ENCODE data around the gene SRGAP2B. TPM values are rescaled to one million over a fixed set of nuclear protein-coding genes. Genes with fewer than 3 reads are reported as not detected.
"Not testable (repeated sequence)": the region's sequence is repeated elsewhere in the genome, so short reads cannot be mapped to it uniquely, and the experiment has no call there.

SRGAP2B gene
- polyA plus RNA-seq, 1 donor (not counting 4 experiments of a cell fraction or from before 2014, with no cell fraction given) = 11.0 TPM

DNA sequence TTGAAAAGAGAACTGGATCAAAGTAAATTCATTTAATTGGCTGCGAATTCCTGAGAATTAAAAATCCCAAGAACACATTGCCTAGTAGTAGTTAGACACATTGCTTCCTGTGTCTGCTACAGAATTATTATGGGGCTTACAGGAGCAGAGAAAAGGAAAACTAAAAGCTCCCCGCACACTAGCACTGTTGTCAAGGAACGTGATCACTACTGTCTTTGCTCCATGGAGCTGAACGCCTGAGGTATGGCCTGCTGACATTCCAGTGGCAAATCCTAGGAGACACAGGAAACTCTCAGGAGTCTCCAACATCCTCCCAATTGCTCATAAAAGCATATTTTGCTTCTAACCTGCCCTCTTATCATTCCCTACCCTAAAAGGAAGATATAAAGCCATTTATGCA lies 114.0 kb downstream of the SRGAP2B start:
- H3K4me1 ChIP-seq (ENCODE audit: control insufficient read depth, extremely low read depth, insufficient read depth, low read length); H4K20me1 ChIP-seq (ENCODE audit: control insufficient read depth, extremely low read depth, insufficient read depth, low read length); H3K4me3 ChIP-seq (ENCODE audit: control insufficient read depth in 2 of 3, extremely low read depth in 1 of 3, insufficient read depth in 2 of 3, low read depth in 1 of 3, low read length in 3 of 3); DNase-seq (ENCODE audit: low read depth, low spot score); H3K27ac ChIP-seq (ENCODE audit: control insufficient read depth, insufficient read depth, low read length); H3K36me3 ChIP-seq (ENCODE audit: control insufficient read depth in 2 of 2, extremely low read depth in 1 of 2, insufficient read depth in 2 of 2, low read length in 2 of 2); H3K9ac ChIP-seq (ENCODE audit: control insufficient read depth, extremely low read depth, insufficient read depth, low read length); H3K9me3 ChIP-seq (ENCODE audit: control insufficient read depth, low read depth, low read length); H2AFZ ChIP-seq (ENCODE audit: control insufficient read depth, low read length); H3K4me2 ChIP-seq (ENCODE audit: control insufficient read depth, extremely low read depth, insufficient read depth, low read depth, low read length); dilution Hi-C loops (cut with MboI; ENCODE audit: extremely low pct_ligation_motif_present, low sequenced_read_pairs); H3K79me2 ChIP-seq (ENCODE audit: control insufficient read depth, insufficient read depth, low read length); FAIRE-seq; H3K27me3 ChIP-seq (ENCODE audit: control insufficient read depth, extremely low read depth, insufficient read depth, low read length); H3K9me1 ChIP-seq (ENCODE audit: control insufficient read depth, extremely low read depth, insufficient read depth, low read length): not testable (repeated sequence)

GRCh38 chr1:144979960-144980595 lies 115.0 kb downstream of the SRGAP2B start:
- H3K27ac ChIP-seq (ENCODE audit: control insufficient read depth, insufficient read depth, low read length); H3K4me2 ChIP-seq (ENCODE audit: control insufficient read depth, extremely low read depth, insufficient read depth, low read depth, low read length); H3K79me2 ChIP-seq (ENCODE audit: control insufficient read depth, insufficient read depth, low read length); H3K4me1 ChIP-seq (ENCODE audit: control insufficient read depth, extremely low read depth, insufficient read depth, low read length); H3K9me3 ChIP-seq (ENCODE audit: control insufficient read depth, low read depth, low read length); DNase-seq (ENCODE audit: low read depth, low spot score); H3K27me3 ChIP-seq (ENCODE audit: control insufficient read depth, extremely low read depth, insufficient read depth, low read length); H3K36me3 ChIP-seq (ENCODE audit: control insufficient read depth in 2 of 2, extremely low read depth in 1 of 2, insufficient read depth in 2 of 2, low read length in 2 of 2); dilution Hi-C loops (cut with MboI; ENCODE audit: extremely low pct_ligation_motif_present, low sequenced_read_pairs); H3K9ac ChIP-seq (ENCODE audit: control insufficient read depth, extremely low read depth, insufficient read depth, low read length); H3K4me3 ChIP-seq (ENCODE audit: control insufficient read depth in 2 of 3, extremely low read depth in 1 of 3, insufficient read depth in 2 of 3, low read depth in 1 of 3, low read length in 3 of 3); H2AFZ ChIP-seq (ENCODE audit: control insufficient read depth, low read length); H4K20me1 ChIP-seq (ENCODE audit: control insufficient read depth, extremely low read depth, insufficient read depth, low read length); H3K9me1 ChIP-seq (ENCODE audit: control insufficient read depth, extremely low read depth, insufficient read depth, low read length): not testable (repeated sequence)
- FAIRE-seq = peak; percentile 75

DNA sequence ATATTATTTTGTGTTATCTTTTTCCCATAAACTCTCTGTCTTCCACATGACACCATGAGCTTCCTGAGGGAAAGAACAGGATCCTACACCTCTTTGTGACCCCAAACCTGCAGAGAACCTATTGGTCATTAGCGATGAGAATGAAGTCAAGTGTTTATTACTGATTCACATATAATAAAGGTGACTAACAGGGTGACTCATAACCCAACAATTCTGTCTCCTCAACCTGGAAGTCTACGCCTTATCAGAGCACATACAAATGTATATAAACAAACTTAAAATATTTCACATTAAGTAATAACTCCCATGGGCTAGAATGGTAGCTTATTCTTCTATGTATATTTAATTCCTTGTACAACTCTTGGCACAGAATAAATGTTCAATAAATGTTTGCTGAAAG lies 117.3 kb downstream of the SRGAP2B start:
- H3K9ac ChIP-seq (ENCODE audit: control insufficient read depth, extremely low read depth, insufficient read depth, low read length); H3K36me3 ChIP-seq (ENCODE audit: control insufficient read depth in 2 of 2, extremely low read depth in 1 of 2, insufficient read depth in 2 of 2, low read length in 2 of 2); H3K4me2 ChIP-seq (ENCODE audit: control insufficient read depth, extremely low read depth, insufficient read depth, low read depth, low read length); dilution Hi-C loops (cut with MboI; ENCODE audit: extremely low pct_ligation_motif_present, low sequenced_read_pairs); H3K4me3 ChIP-seq (ENCODE audit: control insufficient read depth in 2 of 3, extremely low read depth in 1 of 3, insufficient read depth in 2 of 3, low read depth in 1 of 3, low read length in 3 of 3); H3K4me1 ChIP-seq (ENCODE audit: control insufficient read depth, extremely low read depth, insufficient read depth, low read length); H3K79me2 ChIP-seq (ENCODE audit: control insufficient read depth, insufficient read depth, low read length); H2AFZ ChIP-seq (ENCODE audit: control insufficient read depth, low read length); H3K27me3 ChIP-seq (ENCODE audit: control insufficient read depth, extremely low read depth, insufficient read depth, low read length); DNase-seq (ENCODE audit: low read depth, low spot score); H4K20me1 ChIP-seq (ENCODE audit: control insufficient read depth, extremely low read depth, insufficient read depth, low read length); H3K9me1 ChIP-seq (ENCODE audit: control insufficient read depth, extremely low read depth, insufficient read depth, low read length); H3K27ac ChIP-seq (ENCODE audit: control insufficient read depth, insufficient read depth, low read length); H3K9me3 ChIP-seq (ENCODE audit: control insufficient read depth, low read depth, low read length): not testable (repeated sequence)
- peak; percentile 79 for FAIRE-seq

DNA sequence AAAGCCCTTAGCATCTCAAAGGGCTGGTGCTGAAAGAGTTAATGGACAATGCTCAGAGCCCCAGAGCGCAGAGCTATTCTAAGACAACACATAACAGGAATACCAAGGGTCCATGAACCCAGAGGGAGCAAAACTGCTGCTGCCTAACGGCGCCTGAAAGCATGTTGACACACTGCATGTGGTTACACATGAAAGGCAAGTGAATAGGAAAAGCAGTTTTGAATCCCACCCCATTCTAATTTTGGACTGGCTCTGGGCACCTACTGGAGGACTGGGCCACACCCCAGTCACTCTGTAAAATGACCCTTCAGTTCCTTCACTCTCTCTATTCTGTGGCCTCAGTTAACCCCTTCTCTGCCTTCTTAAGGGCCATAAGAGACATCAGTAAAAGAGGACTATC lies 123.2 kb downstream of the SRGAP2B start:
- H4K20me1 ChIP-seq (ENCODE audit: control insufficient read depth, extremely low read depth, insufficient read depth, low read length); DNase-seq (ENCODE audit: low read depth, low spot score); H3K27me3 ChIP-seq (ENCODE audit: control insufficient read depth, extremely low read depth, insufficient read depth, low read length); H3K4me2 ChIP-seq (ENCODE audit: control insufficient read depth, extremely low read depth, insufficient read depth, low read depth, low read length); H3K36me3 ChIP-seq (ENCODE audit: control insufficient read depth in 2 of 2, extremely low read depth in 1 of 2, insufficient read depth in 2 of 2, low read length in 2 of 2); H3K27ac ChIP-seq (ENCODE audit: control insufficient read depth, insufficient read depth, low read length); H3K9me1 ChIP-seq (ENCODE audit: control insufficient read depth, extremely low read depth, insufficient read depth, low read length); H3K4me1 ChIP-seq (ENCODE audit: control insufficient read depth, extremely low read depth, insufficient read depth, low read length); dilution Hi-C loops (cut with MboI; ENCODE audit: extremely low pct_ligation_motif_present, low sequenced_read_pairs); H3K4me3 ChIP-seq (ENCODE audit: control insufficient read depth in 2 of 3, extremely low read depth in 1 of 3, insufficient read depth in 2 of 3, low read depth in 1 of 3, low read length in 3 of 3); H3K79me2 ChIP-seq (ENCODE audit: control insufficient read depth, insufficient read depth, low read length); FAIRE-seq; H2AFZ ChIP-seq (ENCODE audit: control insufficient read depth, low read length); H3K9ac ChIP-seq (ENCODE audit: control insufficient read depth, extremely low read depth, insufficient read depth, low read length); H3K9me3 ChIP-seq (ENCODE audit: control insufficient read depth, low read depth, low read length): not testable (repeated sequence)

- dilution Hi-C loops (cut with MboI; ENCODE audit: extremely low pct_ligation_motif_present, low sequenced_read_pairs); H3K27ac ChIP-seq (ENCODE audit: control insufficient read depth, insufficient read depth, low read length); DNase-seq (ENCODE audit: low read depth, low spot score); H3K9me3 ChIP-seq (ENCODE audit: control insufficient read depth, low read depth, low read length); FAIRE-seq; H3K27me3 ChIP-seq (ENCODE audit: control insufficient read depth, extremely low read depth, insufficient read depth, low read length); H3K9ac ChIP-seq (ENCODE audit: control insufficient read depth, extremely low read depth, insufficient read depth, low read length); H3K36me3 ChIP-seq (ENCODE audit: control insufficient read depth in 2 of 2, extremely low read depth in 1 of 2, insufficient read depth in 2 of 2, low read length in 2 of 2); H3K9me1 ChIP-seq (ENCODE audit: control insufficient read depth, extremely low read depth, insufficient read depth, low read length); H4K20me1 ChIP-seq (ENCODE audit: control insufficient read depth, extremely low read depth, insufficient read depth, low read length); H2AFZ ChIP-seq (ENCODE audit: control insufficient read depth, low read length); H3K79me2 ChIP-seq (ENCODE audit: control insufficient read depth, insufficient read depth, low read length); H3K4me2 ChIP-seq (ENCODE audit: control insufficient read depth, extremely low read depth, insufficient read depth, low read depth, low read length); H3K4me3 ChIP-seq (ENCODE audit: control insufficient read depth in 2 of 3, extremely low read depth in 1 of 3, insufficient read depth in 2 of 3, low read depth in 1 of 3, low read length in 3 of 3); H3K4me1 ChIP-seq (ENCODE audit: control insufficient read depth, extremely low read depth, insufficient read depth, low read length): not testable (repeated sequence)
These were observed 128.6 kb downstream of the SRGAP2B start for GRCh38 chr1:144966488-144966887.
